Upper lobe of right lung (tissue), 1 donor: ENCODE measurements around the gene RESF1. TPM values are rescaled to one million over a fixed set of nuclear protein-coding genes. Genes with fewer than 3 reads are reported as not detected.

Source experiments
- ATAC-seq: fragments of 200-7000 bp; cut with Tn5 transposase; one replicate; pipeline ENCODE4 v1.9.1; 2020; ENCODE audit warnings: mild to moderate bottlenecking, moderate library complexity
- DNase-seq: peaks from one replicate; pipeline ENCODE4 v3.0.0-alpha.2; 2020
- H3K27ac ChIP-seq: fragments of 200-600 bp; one replicate; pipeline ENCODE4 v1.8.0; 2022
- H3K27me3 ChIP-seq: fragments of 200-600 bp; one replicate; pipeline ENCODE4 v1.8.0; 2022; ENCODE audit warnings: mild to moderate bottlenecking
- H3K36me3 ChIP-seq: fragments of 200-600 bp; one replicate; pipeline ENCODE4 v1.8.0; 2022
- H3K4me1 ChIP-seq: fragments of 200-600 bp; one replicate; pipeline ENCODE4 v1.8.0; 2022
- H3K4me3 ChIP-seq: fragments of 200-600 bp; one replicate; pipeline ENCODE4 v1.8.0; 2022; ENCODE audit warnings: mild to moderate bottlenecking
- H3K9me3 ChIP-seq: fragments of 200-600 bp; one replicate; pipeline ENCODE4 v1.8.0; 2022
- CTCF ChIP-seq: fragments of 200-600 bp; IDR thresholded peaks from one replicate; pipeline ENCODE4 v1.8.0; 2022; ENCODE audit warnings: antibody characterized with exemption
- intact Hi-C: fragments of 100-400 bp; cut with DNase I; formaldehyde crosslinking; loops from one replicate; pipeline ENCODE4 v1.11.0; 2022
- total RNA-seq: library from RNA; stranded (reverse); fragmentation: NEBNext Ultra II Directional; extraction: Animal tissue kit (Norgen Biotek cat#: 25700); gene quantifications from one replicate; pipeline ENCODE4 v1.2.1, GENCODE V29; 2021
- donor health status: DM: no; HTN: yes; CAD: no; lungs with severe emphysema.

Gene RESF1
- total RNA-seq, 1 donor from 2014 or later, result 72.3 TPM

DNA sequence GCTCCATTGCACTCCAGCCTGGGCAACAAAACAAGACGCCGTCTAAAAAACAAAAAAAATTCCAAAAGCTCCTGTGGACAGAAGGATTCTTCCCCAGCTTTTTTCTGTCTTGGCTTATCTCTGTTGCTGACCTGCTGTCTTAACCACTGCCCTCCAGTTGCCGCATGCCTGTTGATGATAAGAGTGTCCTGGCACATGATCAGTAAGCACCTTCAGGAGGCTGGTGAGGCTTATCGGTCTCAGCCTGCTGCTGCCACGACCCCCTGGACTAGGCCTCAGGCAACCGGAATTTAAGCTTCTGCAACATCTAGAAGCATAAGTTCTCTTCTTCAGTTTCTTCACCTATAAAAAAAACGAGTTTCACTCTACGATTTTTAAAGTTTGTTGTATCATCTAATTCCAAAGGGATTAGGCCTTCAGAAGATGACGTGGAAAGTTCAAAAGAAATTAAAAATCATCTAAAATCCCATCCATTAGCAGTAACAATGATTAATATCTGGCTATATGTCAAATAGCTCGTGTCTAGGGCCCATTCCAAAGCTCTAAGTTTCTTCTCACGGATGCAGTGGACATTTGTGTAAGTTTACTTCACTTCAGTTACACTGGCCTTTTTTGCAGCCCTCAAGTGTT lies 46.4 kb downstream of the RESF1 start:
- Histone ChIP-seq H3K27me3 (no peaks in the 10 kb centered on the region), H3K4me3 (no peak overlapping the region), H3K27ac (no peak overlapping the region), H3K9me3 (no peaks in the 10 kb centered on the region), H3K36me3 (no peaks in the 10 kb centered on the region), H3K4me1 (no peaks in the 10 kb centered on the region)
- no peak for TF ChIP-seq CTCF
- DNase-seq, result no peak
- no peak for ATAC-seq
- intact Hi-C loops, result no loop called here

Other genes starting within 250 kb of the RESF1 start
- gene AMN1, start 230.4 kb upstream of the RESF1 start, total RNA-seq, result 9.9 TPM
- gene BICD1, start 147.4 kb downstream of the RESF1 start, total RNA-seq, result 18.0 TPM